ENCODE measurements around the gene SON. TPM values are rescaled to one million over a fixed set of nuclear protein-coding genes. Genes with fewer than 3 reads are reported as not detected.
"Not testable (repeated sequence)": the region's sequence is repeated elsewhere in the genome, so short reads cannot be mapped to it uniquely, and the experiment has no call there.

SON gene, protein sequence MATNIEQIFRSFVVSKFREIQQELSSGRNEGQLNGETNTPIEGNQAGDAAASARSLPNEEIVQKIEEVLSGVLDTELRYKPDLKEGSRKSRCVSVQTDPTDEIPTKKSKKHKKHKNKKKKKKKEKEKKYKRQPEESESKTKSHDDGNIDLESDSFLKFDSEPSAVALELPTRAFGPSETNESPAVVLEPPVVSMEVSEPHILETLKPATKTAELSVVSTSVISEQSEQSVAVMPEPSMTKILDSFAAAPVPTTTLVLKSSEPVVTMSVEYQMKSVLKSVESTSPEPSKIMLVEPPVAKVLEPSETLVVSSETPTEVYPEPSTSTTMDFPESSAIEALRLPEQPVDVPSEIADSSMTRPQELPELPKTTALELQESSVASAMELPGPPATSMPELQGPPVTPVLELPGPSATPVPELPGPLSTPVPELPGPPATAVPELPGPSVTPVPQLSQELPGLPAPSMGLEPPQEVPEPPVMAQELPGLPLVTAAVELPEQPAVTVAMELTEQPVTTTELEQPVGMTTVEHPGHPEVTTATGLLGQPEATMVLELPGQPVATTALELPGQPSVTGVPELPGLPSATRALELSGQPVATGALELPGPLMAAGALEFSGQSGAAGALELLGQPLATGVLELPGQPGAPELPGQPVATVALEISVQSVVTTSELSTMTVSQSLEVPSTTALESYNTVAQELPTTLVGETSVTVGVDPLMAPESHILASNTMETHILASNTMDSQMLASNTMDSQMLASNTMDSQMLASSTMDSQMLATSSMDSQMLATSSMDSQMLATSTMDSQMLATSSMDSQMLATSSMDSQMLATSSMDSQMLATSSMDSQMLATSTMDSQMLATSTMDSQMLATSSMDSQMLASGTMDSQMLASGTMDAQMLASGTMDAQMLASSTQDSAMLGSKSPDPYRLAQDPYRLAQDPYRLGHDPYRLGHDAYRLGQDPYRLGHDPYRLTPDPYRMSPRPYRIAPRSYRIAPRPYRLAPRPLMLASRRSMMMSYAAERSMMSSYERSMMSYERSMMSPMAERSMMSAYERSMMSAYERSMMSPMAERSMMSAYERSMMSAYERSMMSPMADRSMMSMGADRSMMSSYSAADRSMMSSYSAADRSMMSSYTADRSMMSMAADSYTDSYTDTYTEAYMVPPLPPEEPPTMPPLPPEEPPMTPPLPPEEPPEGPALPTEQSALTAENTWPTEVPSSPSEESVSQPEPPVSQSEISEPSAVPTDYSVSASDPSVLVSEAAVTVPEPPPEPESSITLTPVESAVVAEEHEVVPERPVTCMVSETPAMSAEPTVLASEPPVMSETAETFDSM (N-terminal part only)
- total RNA-seq = 123 TPM
- long read RNA-seq, full-length matches to known transcripts = 13 of 51 reads
- long read RNA-seq, partial matches to known transcripts = 31 of 51 reads
- long read RNA-seq, other reads (novel, unspliced or antisense) = 7 of 51 reads

DNA sequence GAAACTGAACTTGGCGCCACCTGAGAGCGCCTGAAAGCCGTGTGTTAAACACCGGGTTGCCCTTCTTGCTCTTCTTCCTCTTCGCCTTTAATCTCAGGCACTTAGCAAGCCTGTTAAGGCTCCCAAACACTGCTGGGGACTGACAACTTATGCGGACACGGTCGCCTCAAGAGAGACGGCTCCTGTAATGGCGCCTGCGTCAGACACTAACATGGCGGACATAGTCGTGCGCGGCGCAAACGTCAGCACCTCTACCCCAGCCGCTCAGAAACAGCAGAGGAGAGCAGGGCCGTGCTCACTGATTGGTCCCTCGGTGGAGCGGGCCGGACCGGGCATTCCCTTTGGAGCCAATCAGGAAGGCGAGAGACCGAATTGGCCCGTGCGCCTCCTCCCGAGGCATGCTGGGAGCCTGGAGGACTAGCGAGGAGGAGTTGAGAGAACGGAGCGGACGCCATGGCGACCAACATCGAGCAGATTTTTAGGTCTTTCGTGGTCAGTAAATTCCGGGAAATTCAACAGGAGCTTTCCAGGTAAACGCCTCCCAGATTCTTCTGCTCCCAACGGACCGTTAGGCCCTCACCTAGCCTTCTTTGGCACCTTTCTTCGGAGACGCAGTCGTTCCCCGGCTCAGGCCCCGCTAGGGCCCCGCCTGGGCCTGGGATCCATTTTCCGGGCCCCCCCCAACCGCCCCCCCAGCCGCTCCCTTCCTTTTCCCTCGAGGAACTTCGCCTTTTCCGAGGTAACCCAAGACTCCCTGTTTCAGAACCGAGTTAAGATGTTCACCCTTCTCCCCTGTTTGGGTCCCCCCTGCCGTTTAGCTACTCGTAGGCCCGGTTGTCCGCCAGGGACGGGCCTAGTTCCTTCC lies at the start of gene SON:
TSS of gene SON (plus strand) at position 399 of the 865 bp plus-strand sequence. CDS start at position 454, 55 bp downstream.
- intact Hi-C loops (cut with DNase I) = no loop called here
- peak; percentile 99 for DNase-seq
- ATAC-seq (ENCODE audit: poor library complexity) = peak; percentile 98

- DNase-seq (no peak), ATAC-seq (ENCODE audit: poor library complexity) (no peak)
- intact Hi-C loops (cut with DNase I) = no loop called here
Observed at GRCh38 chr21:33493756-33494155, 49.1 kb upstream of the SON start.

GRCh38 chr21:33495743-33496142 lies 47.1 kb upstream of the SON start:
- no peak for ATAC-seq (ENCODE audit: poor library complexity)
- DNase-seq = no peak
- intact Hi-C loops (cut with DNase I) = no loop called here

DNA sequence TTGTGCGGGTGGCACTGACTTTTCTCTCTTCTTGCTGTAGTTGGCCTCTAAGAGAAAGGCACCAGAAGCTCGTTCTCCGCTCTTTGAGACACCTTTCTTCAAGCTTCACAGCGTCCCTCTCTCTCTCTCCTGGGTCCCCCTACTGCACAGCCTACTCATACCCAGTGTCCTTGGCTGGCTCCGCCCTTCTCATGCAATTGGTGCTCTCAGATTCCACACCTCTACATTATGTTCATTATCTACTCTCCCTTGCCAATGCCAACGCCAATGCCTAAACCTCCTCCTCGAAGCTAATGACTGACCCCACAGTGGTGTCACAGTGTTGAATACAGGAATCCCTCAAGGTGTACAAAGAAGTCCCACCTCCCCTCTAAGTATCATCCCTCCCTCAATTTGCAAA lies 46.5 kb upstream of the SON start:
- intact Hi-C loops (cut with DNase I) = no loop called here
- DNase-seq = no peak
- no peak for ATAC-seq (ENCODE audit: poor library complexity)

DNA sequence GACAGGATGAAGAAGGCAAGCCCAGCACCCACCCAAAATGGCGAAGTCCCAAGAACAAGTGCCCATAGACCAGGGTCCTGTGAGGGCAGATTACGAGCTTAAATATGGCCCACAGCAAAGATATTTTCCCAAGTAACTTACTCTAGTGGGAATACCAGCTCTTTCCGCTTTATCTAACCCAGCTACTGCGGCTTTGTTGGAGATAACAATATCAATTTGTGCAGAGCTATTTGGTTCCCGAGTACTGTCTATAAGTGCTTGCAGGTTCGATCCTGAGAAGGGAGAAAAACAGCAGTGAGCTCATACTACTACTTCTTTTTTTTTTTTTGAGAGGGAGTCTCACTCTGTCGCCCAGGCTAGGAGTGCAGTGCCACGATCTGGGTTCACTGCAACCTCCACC lies 37.0 kb upstream of the SON start:
- ATAC-seq (ENCODE audit: poor library complexity) = no peak
- intact Hi-C loops (cut with DNase I) = no loop called here
- no peak for DNase-seq

DNA sequence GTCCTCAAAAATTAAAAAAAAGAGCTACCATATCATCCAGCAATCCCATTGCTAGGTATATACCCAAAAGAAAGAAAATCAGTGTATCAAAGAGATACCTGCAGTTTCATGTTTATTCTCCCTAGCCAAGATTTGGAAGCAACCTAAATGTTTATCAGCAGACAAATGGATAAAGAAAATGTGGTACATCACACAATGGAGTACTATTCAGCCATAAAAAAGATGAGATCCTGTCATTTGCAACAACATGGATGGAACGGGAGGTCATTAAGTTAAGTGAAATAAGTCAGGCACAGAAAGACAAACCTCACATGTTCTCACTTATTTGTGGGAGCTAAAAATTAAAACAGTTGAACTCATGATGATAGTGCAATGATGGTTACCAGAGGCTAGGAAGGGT lies 35.8 kb upstream of the SON start:
- ATAC-seq (ENCODE audit: poor library complexity); intact Hi-C loops (cut with DNase I); DNase-seq: not testable (repeated sequence)

DNA sequence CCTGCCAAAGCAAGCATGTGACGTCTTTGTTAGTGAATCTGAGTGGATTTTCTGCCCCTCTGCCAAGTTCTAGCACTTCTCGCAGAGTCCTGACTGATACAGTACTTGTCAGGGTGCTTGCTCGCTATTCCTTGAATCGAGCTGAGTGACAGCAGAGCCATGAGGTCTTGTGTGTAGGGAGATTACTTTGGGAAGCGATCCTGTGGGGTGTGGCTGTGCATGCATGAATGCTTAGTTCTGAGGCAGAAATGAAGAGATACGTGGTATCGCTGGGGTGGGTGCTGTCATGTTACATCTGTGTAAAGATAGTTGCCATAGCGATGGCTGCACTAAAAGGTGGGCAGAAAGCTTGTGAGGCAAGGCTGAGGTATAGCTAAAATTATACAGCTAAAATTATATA lies 32.0 kb upstream of the SON start:
- ATAC-seq (ENCODE audit: poor library complexity) (no peak), DNase-seq (no peak)
- intact Hi-C loops (cut with DNase I) = no loop called here

DNA sequence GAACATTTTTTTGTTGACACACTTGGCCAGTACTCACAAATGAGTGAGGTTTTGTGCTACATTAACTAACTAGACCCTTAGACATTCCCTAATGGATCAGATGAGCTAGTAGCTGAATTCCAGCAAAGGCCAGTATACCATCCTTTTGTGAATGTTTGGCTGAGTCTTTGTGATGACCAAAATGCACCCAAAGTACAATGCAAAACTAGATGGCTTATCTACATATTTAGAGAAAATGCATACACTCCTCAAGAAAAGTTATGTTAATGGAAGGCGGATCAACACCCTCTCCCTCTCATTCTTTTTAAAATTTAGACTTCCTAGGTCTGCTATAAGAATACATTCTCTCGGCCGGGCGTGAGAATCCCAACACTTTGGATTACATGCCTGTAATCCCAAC lies 31.2 kb upstream of the SON start:
- ATAC-seq (ENCODE audit: poor library complexity) (no peak), DNase-seq (no peak)
- intact Hi-C loops (cut with DNase I) = no loop called here

GRCh38 chr21:33512481-33512880 lies 30.4 kb upstream of the SON start:
- no peak for ATAC-seq (ENCODE audit: poor library complexity)
- intact Hi-C loops (cut with DNase I) = no loop called here

GRCh38 chr21:33514229-33514628 lies 28.6 kb upstream of the SON start:
- no peak for ATAC-seq (ENCODE audit: poor library complexity)
- DNase-seq = no peak
- intact Hi-C loops (cut with DNase I) = no loop called here

More at GRCh38 chr21:33512481-33512880, 30.4 kb upstream of the SON start:
- DNase-seq = no peak

DNA sequence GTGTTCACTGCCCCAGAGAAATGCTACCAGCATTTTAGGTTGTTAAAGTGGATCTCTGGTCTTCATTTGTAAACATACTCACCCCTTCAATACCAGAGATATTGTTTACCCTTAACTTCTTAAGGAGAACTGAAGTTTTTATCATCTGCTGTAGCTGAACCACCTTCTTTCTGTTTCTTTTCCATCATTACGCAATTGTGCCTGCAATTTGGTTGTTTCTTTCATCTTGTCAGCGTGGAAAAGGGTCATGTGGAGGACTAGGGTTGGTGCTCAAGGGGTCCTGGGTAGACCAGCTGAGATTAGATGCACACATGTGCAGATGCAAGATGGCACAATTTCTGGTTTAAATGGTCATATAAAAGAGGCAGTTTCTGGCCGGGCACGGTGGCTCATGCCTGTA lies 23.9 kb upstream of the SON start:
- intact Hi-C loops (cut with DNase I) = no loop called here
- ATAC-seq (ENCODE audit: poor library complexity) = no peak
- DNase-seq = no peak

- intact Hi-C loops (cut with DNase I) = no loop called here
Observed at GRCh38 chr21:33522297-33522952, 20.4 kb upstream of the SON start.

DNA sequence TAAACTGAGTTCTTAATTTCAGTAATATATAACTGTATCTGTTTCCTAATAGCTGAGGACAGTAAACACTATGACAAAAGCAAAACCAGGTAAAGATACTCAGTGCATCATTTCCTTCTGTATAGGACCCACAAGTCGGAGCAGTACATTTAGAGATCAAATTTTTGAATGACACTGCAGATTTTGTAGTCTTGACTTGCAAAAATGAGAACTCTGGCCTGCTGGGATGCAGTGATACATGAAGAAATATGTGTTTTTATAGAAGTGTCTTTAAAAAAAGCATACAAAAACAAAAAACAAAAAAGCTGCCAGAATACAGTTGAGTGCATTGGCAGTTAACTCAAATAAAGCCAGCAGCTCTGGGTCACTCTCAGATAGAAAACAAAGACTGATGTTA lies 19.9 kb upstream of the SON start:
- intact Hi-C loops (cut with DNase I) = no loop called here
- no peak for DNase-seq
- no peak for ATAC-seq (ENCODE audit: poor library complexity)

More at GRCh38 chr21:33522297-33522952, 20.4 kb upstream of the SON start:
- ATAC-seq (ENCODE audit: poor library complexity) = no peak
- DNase-seq = no peak

GRCh38 chr21:33531007-33531406 lies 11.8 kb upstream of the SON start:
- intact Hi-C loops (cut with DNase I) = no loop called here
- ATAC-seq (ENCODE audit: poor library complexity) = no peak
- no peak for DNase-seq

GRCh38 chr21:33537212-33537611 lies 5.6 kb upstream of the SON start:
- intact Hi-C loops (cut with DNase I) = no loop called here
- no peak for ATAC-seq (ENCODE audit: poor library complexity)
- DNase-seq = no peak

- DNase-seq (no peak), ATAC-seq (ENCODE audit: poor library complexity) (no peak)
- intact Hi-C loops (cut with DNase I) = no loop called here
Observed at GRCh38 chr21:33539616-33540015, 3.2 kb upstream of the SON start.

DNA sequence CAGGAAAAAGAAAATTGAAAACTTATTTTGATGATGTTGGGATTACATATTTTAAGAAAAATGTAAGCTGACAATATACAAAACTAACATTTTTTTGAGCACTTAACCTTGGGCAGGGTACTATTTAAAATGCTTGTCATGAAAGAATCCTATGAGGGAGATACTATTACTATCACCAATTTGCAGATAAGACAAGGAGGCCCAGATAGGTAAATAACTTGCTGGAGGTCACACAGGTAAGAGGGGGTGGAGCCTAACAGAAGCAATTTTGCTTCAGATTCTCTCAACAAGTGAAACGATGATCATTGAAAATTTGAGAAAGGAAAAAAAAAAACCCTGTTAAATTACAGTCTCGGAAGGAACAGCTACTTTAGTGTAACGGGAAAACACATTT lies 2.1 kb upstream of the SON start:
- DNase-seq = no peak
- no peak for ATAC-seq (ENCODE audit: poor library complexity)
- intact Hi-C loops (cut with DNase I) = no loop called here

Data from Right ventricle myocardium superior (tissue), 1 donor.